Measurements from ENCODE around the gene NBAS.

DNA sequence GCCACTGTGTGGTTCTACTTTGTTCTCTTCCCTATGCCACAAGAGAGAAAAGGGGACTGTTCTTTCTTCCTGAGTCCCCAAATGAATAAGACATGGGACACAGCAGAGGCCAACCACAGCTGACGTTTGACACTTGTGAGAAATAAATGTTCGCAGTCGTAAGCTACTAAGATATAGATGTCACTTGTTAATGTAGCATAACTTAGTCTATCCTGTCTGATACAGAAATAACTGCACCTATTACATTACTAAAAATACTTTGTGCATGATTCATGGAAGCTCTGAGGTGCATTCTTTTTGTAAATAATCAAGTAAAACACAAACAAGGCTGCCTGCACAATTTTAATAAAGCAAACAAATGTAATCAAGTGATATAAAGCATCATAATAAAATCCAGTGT lies 148.8 kb downstream of the NBAS start:
- TF ChIP-seq, protein P1, sequence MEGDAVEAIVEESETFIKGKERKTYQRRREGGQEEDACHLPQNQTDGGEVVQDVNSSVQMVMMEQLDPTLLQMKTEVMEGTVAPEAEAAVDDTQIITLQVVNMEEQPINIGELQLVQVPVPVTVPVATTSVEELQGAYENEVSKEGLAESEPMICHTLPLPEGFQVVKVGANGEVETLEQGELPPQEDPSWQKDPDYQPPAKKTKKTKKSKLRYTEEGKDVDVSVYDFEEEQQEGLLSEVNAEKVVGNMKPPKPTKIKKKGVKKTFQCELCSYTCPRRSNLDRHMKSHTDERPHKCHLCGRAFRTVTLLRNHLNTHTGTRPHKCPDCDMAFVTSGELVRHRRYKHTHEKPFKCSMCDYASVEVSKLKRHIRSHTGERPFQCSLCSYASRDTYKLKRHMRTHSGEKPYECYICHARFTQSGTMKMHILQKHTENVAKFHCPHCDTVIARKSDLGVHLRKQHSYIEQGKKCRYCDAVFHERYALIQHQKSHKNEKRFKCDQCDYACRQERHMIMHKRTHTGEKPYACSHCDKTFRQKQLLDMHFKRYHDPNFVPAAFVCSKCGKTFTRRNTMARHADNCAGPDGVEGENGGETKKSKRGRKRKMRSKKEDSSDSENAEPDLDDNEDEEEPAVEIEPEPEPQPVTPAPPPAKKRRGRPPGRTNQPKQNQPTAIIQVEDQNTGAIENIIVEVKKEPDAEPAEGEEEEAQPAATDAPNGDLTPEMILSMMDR (conservative IDR thresholded peaks at IDR 0.05 in 1 of 2, IDR thresholded peaks at IDR 0.05 in 1 of 2; ENCODE audit: low read depth in 1 of 2, low read length in 2 of 2) = no peak
- no peak for TF ChIP-seq EZH2 (IDR thresholded peaks at IDR 0.05; ENCODE audit: low read length, missing control alignments)
